Left ventricle myocardium inferior (tissue), 1 donor: Measurements from ENCODE around the gene TRIM40. TPM values are rescaled to one million over a fixed set of nuclear protein-coding genes. Genes with fewer than 3 reads are reported as not detected.

ENCODE experiments used
- DNase-seq: peaks from one replicate; pipeline ENCODE4 v3.0.0-alpha.2; 2020
- H3K27ac ChIP-seq: fragments of 200-600 bp; replicated peaks from 2 replicates; pipeline ENCODE4 v1.8.0; 2021
- H3K27me3 ChIP-seq: fragments of 200-600 bp; 2 replicates; pipeline ENCODE4 v1.8.0; 2021; ENCODE audit warnings: low read depth
- H3K36me3 ChIP-seq: fragments of 200-600 bp; 2 replicates; pipeline ENCODE4 v1.8.0; 2021
- H3K4me1 ChIP-seq: fragments of 200-600 bp; 2 replicates; pipeline ENCODE4 v1.8.0; 2021
- H3K4me3 ChIP-seq: fragments of 200-600 bp; 2 replicates; pipeline ENCODE4 v1.8.0; 2021; ENCODE audit warnings: mild to moderate bottlenecking, moderate library complexity
- H3K9me3 ChIP-seq: fragments of 200-600 bp; replicated peaks from 2 replicates; pipeline ENCODE4 v1.8.0; 2021
- intact Hi-C: fragments of 100-400 bp; cut with micrococcal nuclease; formaldehyde crosslinking; loops from one replicate; pipeline ENCODE4 v1.11.0; 2022
- long read RNA-seq: library from polyadenylated mRNA; unstranded; transcript quantifications from one replicate; pipeline ENCODE4 v2.0.0, GENCODE V29; 2021
- total RNA-seq: library from RNA; stranded (reverse); fragmentation: NEBNext Ultra II Directional; extraction: Animal tissue kit (Norgen Biotek cat#: 25700); gene quantifications from one replicate; pipeline ENCODE4 v1.2.1, GENCODE V29; 2021
- TF ChIP-seq, protein P1 (sequence below): fragments of 200-600 bp; IDR thresholded peaks from 2 replicates; pipeline ENCODE4 v1.8.0; 2021; ENCODE audit warnings: antibody characterized with exemption, mild to moderate bottlenecking, borderline replicate concordance
- donor health status: DM: no; HTN: yes; CAD: no; lungs with severe emphysema.

The TRIM40 gene, protein sequence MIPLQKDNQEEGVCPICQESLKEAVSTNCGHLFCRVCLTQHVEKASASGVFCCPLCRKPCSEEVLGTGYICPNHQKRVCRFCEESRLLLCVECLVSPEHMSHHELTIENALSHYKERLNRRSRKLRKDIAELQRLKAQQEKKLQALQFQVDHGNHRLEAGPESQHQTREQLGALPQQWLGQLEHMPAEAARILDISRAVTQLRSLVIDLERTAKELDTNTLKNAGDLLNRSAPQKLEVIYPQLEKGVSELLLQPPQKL
- not detected for total RNA-seq
- long read RNA-seq = 0 reads

DNA sequence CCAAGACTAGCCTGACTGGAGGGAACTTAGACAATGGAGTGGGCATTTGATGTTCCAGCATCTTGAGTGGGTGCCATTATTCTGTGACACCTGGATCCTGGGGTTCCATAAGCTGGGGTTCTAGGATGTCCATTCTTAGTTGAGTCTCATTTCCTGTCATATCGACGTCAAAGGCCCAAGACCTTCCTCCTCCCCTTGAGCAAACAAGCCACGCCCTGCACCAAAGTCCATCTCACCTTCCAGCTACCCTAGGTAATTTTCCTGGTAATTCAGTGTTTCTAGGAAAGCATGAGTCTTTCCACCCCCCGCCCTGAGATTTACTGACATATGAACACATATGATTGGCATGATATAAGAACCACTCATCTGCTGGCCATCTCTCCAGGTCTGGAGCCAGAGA, at the start of gene TRIM40:
Gene TRIM40, plus strand, starts transcription at position 384 of the 400 bp plus-strand sequence. CDS start 897 bp downstream, outside the sequence.
- TF ChIP-seq, protein P1, sequence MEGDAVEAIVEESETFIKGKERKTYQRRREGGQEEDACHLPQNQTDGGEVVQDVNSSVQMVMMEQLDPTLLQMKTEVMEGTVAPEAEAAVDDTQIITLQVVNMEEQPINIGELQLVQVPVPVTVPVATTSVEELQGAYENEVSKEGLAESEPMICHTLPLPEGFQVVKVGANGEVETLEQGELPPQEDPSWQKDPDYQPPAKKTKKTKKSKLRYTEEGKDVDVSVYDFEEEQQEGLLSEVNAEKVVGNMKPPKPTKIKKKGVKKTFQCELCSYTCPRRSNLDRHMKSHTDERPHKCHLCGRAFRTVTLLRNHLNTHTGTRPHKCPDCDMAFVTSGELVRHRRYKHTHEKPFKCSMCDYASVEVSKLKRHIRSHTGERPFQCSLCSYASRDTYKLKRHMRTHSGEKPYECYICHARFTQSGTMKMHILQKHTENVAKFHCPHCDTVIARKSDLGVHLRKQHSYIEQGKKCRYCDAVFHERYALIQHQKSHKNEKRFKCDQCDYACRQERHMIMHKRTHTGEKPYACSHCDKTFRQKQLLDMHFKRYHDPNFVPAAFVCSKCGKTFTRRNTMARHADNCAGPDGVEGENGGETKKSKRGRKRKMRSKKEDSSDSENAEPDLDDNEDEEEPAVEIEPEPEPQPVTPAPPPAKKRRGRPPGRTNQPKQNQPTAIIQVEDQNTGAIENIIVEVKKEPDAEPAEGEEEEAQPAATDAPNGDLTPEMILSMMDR = no peak
- Histone ChIP-seq H3K4me3 (no peak within 1 kb of the TSS), H3K4me1 (peaks cover 2% of the 10 kb centered on the region), H3K27ac (no peak within 1 kb of the TSS), H3K9me3 (no peaks in the 10 kb centered on the region), H3K27me3 (peaks cover 97% of the 10 kb centered on the region), H3K36me3 (no peaks in the 10 kb centered on the region)
- intact Hi-C loops = no loop called here
- no peak for DNase-seq

DNA sequence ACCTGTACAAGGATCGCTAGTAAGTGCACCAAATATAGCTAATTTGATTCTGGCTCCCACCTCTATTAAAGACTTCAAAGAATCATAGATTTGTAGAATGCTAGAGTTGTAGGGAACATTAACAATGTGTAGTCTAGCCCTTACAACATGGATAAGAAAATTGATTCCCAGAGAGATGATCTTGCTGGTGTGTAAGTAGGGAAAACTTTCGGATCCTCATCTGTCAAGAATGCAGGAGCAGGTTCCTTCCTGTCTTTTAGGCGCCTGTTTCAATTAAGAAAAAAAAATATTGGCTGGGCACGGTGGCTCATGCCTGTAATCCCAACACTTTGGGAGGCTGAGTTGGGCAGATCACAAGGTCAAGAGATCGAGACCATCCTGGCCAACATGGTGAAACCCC, 48.1 kb upstream of the TRIM40 start:
- H3K9me3 ChIP-seq = no peaks in the 10 kb centered on the region
- peaks cover 6% of the 10 kb centered on the region for H3K4me1 ChIP-seq
- intact Hi-C loops = no loop called here
- H3K27me3 ChIP-seq = peaks cover 70% of the 10 kb centered on the region
- no peaks in the 10 kb centered on the region for H3K36me3 ChIP-seq
- no peak overlapping the region for H3K27ac ChIP-seq
- no peak overlapping the region for H3K4me3 ChIP-seq
- TF ChIP-seq, protein P1 = no peak
- no peak for DNase-seq

DNA sequence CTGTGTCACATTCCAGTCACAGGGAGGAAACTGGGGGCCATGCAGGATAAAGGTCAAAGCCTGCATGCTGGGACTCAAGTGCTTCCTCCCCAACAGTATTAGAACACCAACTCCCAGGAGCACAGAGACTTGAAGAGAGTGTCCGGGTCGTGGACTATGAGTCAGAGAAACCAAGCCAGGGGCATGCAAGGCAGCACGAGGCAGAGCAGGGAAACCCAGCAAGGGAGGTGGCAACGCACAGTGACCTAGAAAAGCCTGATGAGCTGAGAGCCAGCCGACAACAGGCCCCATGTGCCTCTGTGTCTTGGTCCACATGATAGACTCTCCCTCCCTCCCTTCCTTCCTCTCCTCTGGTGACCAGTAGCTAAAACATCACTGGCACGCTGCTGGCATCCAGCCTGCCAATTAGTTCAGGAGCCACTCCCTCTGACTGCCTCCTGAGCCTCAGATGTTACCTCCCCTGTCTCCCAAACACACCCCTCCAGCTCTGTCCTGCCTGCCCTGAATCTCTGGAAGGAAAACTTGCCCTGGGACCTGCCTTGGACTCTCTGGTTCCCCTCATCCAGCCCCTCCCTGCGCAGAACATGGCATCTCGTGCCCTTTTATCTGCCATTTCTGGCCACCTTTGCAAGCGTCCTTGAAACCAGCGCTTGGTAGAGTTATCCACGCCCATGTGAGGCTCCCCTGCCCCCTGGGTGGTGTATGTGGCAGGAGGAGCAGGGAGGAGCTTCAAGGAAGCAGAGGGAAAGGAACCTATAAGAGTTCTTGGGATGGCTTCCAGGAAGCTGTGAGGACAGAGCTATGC, 44.2 kb upstream of the TRIM40 start:
- H3K9me3 ChIP-seq = no peaks in the 10 kb centered on the region
- TF ChIP-seq, protein P1 = no peak
- no peaks in the 10 kb centered on the region for H3K36me3 ChIP-seq
- no peak overlapping the region for H3K27ac ChIP-seq
- no peak for DNase-seq
- peaks cover 96% of the 10 kb centered on the region for H3K27me3 ChIP-seq
- peaks cover 12% of the 10 kb centered on the region for H3K4me1 ChIP-seq
- H3K4me3 ChIP-seq = no peak overlapping the region
- intact Hi-C loops = no loop called here

DNA sequence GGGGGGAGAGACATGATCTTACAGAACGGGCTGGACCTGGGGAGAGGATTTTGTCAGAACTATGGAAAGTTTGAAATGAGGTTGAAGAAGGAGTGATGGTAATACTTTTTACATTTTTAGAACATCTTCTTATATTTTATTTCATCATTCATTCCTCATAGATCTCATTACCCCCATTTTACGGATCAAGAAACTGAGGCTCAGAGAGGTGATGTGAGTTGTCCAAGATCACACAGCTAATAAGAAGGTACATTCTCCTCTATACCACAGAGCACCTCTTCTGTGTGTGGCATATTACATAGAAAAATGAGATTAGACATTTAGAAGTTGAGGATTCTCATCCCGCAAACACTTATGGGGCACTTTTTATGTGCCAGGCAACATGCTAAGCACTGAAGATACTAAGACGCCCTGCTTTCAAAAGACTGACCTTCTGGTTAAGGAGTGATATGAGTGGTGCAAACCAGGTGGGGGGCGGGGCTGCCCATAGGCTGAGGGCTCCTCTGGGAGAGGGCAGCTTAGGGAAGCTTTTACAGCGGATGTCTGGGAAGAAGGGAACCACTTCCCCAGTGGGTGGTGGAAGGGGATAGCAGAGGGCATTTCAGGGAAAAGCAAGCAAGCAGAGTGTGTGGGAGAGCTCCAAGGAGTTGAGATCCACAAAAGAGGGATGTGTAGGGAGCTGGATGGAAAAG, 42.9 kb upstream of the TRIM40 start:
- peaks cover 12% of the 10 kb centered on the region for H3K4me1 ChIP-seq
- intact Hi-C loops = no loop called here
- H3K9me3 ChIP-seq = no peaks in the 10 kb centered on the region
- peaks cover 96% of the 10 kb centered on the region for H3K27me3 ChIP-seq
- no peak overlapping the region for H3K4me3 ChIP-seq
- TF ChIP-seq, protein P1 = no peak
- H3K27ac ChIP-seq = no peak overlapping the region
- DNase-seq = no peak
- no peaks in the 10 kb centered on the region for H3K36me3 ChIP-seq

DNA sequence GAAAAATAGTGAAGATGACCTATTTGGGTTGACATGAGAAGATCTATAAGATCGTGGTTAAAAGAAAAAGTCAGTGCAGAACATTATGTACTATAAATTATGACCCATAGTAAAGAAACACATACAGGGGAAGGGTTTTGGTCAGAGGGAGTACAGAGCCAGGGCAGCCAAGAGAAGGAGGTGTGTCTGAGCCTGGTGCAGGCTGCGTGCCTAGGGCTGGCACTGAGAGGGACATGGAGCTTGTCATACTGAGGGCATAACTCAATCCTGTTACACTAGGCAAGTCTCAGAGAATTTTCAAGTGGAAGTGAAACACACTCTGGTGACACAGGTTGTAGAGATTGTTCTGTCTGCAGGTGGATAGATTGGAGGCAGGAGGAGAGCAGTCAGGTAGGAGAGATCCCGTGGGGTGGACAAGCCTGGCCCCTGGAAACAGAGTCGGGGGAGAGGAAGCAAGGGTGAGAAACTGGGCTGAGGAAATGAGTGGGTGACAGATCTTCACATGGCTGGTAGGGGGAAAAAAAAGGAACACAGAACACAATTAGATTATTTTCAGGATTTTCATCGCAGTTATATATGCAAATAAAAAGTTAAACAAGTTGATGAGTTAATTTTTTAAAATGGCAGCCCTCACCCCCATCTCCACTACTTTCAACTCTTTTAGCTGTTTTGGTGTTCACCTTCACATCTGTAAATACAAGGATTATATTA, 41.8 kb upstream of the TRIM40 start:
- TF ChIP-seq, protein P1 = no peak
- Histone ChIP-seq H3K27me3 (peaks cover 96% of the 10 kb centered on the region), H3K4me3 (no peak overlapping the region)

More for the DNA sequence above, 41.8 kb upstream of the TRIM40 start:
- no peak for DNase-seq
- H3K9me3 ChIP-seq = no peaks in the 10 kb centered on the region
- no peaks in the 10 kb centered on the region for H3K36me3 ChIP-seq
- H3K4me1 ChIP-seq = peaks cover 12% of the 10 kb centered on the region
- H3K27ac ChIP-seq = no peak overlapping the region
- intact Hi-C loops = no loop called here
